HepG2 (cell line): ENCODE results near the gene MTX1. TPM values are rescaled to one million over a fixed set of nuclear protein-coding genes. Genes with fewer than 3 reads are reported as not detected.

Experiments
- ATAC-seq: fragments of 200-7000 bp; cut with Tn5 transposase; 3 replicates; pipeline ENCODE4 v1.9.1; 2020; ENCODE audit warnings: mild to moderate bottlenecking, moderate library complexity
- Bru-seq: library from RNA; stranded (reverse); fragments of 400-500 nt; gene quantifications from one replicate; lab custom pipeline; 2021; lab: Mats Ljungman, UMichigan
- BruChase-seq, 2 experiments: library from RNA; stranded (reverse); fragments of 400-500 nt; gene quantifications; one replicate each; lab custom pipeline; 2021; lab: Mats Ljungman, UMichigan
- BruUV-seq: library from RNA; stranded (reverse); fragments of 400-500 nt; replicated peaks from 2 replicates; lab custom pipeline; 2021; lab: Mats Ljungman, UMichigan
- CTCF ChIA-PET: fragments of 300-600 bp; formaldehyde crosslinking; extraction: SDS; loops from one replicate; lab custom pipeline; 2021; ENCODE audit warnings: low total read pairs, inconsistent platforms, low intra/inter-chr PET ratio; lab: Yijun Ruan, JAX
- POLR2A ChIA-PET: fragments of 350-600 bp; sonication (Branson Sonifier 250); formaldehyde crosslinking; loops from one replicate; lab custom pipeline; 2020; ENCODE audit warnings: antibody characterized with exemption, inconsistent platforms; lab: Yijun Ruan, JAX
- DNase-seq: peaks from one replicate; pipeline ENCODE4 v3.0.0-alpha.2; 2015; ENCODE audit warnings: low spot score
- FAIRE-seq: peaks from 3 replicates; lab custom pipeline; 2011; peaks lifted over from hg19 to GRCh38; lab: Jason Lieb, UNC
- H2AFZ ChIP-seq: one replicate; pipeline ENCODE4 v1.6.1; 2011; ENCODE audit warnings: low read length, inconsistent platforms
- H3K27ac ChIP-seq: fragments of 300-600 bp; 3 replicates; pipeline ENCODE4 v1.8.0; 2011; ENCODE audit warnings: mixed run types, mild to moderate bottlenecking, mixed read lengths, low read length, inconsistent platforms; ENCODE audit not compliant: insufficient read depth; ENCODE audit errors: extremely low read length
- H3K27me3 ChIP-seq, 2 experiments: fragments of 200-600 bp in 1 of 2; 2 replicates in 1 of 2; 3 replicates in 1 of 2; pipeline versions ENCODE4 v1.6.0 to v1.8.0; 2011; ENCODE audit warnings: low read length in 2 of 2, mild to moderate bottlenecking in 2 of 2, moderate library complexity in 2 of 2, inconsistent platforms in 1 of 2; ENCODE audit not compliant: insufficient read depth in 2 of 2, control insufficient read depth in 1 of 2
- H3K36me3 ChIP-seq, 2 experiments: fragments of 200-600 bp in 1 of 2; replicated peaks in 1 of 2; 2 replicates in 1 of 2; 3 replicates in 1 of 2; pipeline versions ENCODE4 v1.5.1 to v1.8.0; 2011; ENCODE audit warnings: low read length in 2 of 2, inconsistent platforms in 1 of 2; ENCODE audit not compliant: insufficient read depth in 2 of 2, control insufficient read depth in 1 of 2
- H3K4me1 ChIP-seq: 2 replicates; pipeline ENCODE4 v1.5.1; 2012; ENCODE audit warnings: low read length, inconsistent platforms; ENCODE audit not compliant: insufficient read depth
- H3K4me2 ChIP-seq: 2 replicates; pipeline ENCODE4 v1.6.0; 2011; ENCODE audit warnings: low read depth, low read length, inconsistent platforms
- H3K4me3 ChIP-seq, 3 experiments: fragments of 200-600 bp in 1 of 3; sonication (generic), shearing (Covaris generic) in 1 of 3; replicated peaks in 1 of 3; 2 replicates each; pipeline ENCODE4 v1.5.1; 2011 to 2016; ENCODE audit warnings: low read length in 3 of 3, inconsistent platforms in 2 of 3, low read depth in 2 of 3, mild to moderate bottlenecking in 2 of 3, control low read depth in 1 of 3, mixed read lengths in 1 of 3; ENCODE audit not compliant: insufficient read depth in 1 of 3
- H3K79me2 ChIP-seq: one replicate; pipeline ENCODE4 v1.6.1; 2011; ENCODE audit warnings: low read length, inconsistent platforms; ENCODE audit not compliant: insufficient read depth
- H3K9ac ChIP-seq: 2 replicates; pipeline ENCODE4 v1.6.0; 2011; ENCODE audit warnings: mild to moderate bottlenecking, low read depth, low read length, inconsistent platforms; ENCODE audit not compliant: insufficient read depth
- H3K9me3 ChIP-seq: 2 replicates; pipeline ENCODE4 v1.5.1; 2012; ENCODE audit warnings: mild to moderate bottlenecking, low read length
- H4K20me1 ChIP-seq: 2 replicates; pipeline ENCODE4 v1.6.0; 2011; ENCODE audit warnings: inconsistent platforms, mild to moderate bottlenecking, low read length, moderate library complexity; ENCODE audit not compliant: insufficient read depth
- ARHGAP35 ChIP-seq: sonication (generic); formaldehyde crosslinking; IDR thresholded peaks from 2 replicates; pipeline ENCODE4 v1.9.0; 2022; ENCODE audit warnings: mild to moderate bottlenecking, inconsistent platforms, moderate library complexity, missing genetic modification reagents, borderline replicate concordance
- CSRNP1 ChIP-seq: sonication (generic); formaldehyde crosslinking; IDR thresholded peaks from 2 replicates; pipeline ENCODE4 v1.8.1; 2023; ENCODE audit warnings: mild to moderate bottlenecking, missing genetic modification reagents
- MAZ ChIP-seq, 2 experiments: sonication (generic) in 1 of 2; formaldehyde crosslinking in 1 of 2; IDR thresholded peaks; 2 replicates each; pipeline versions ENCODE4 v1.5.0 to v1.6.1; 2012 to 2020; ENCODE audit warnings: low read depth in 2 of 2, mild to moderate bottlenecking in 2 of 2, borderline replicate concordance in 1 of 2, improper control_type of control experiment in 1 of 2, low read length in 1 of 2, missing genetic modification reagents in 1 of 2, moderate library complexity in 1 of 2
- SMC3 ChIP-seq: IDR thresholded peaks from 2 replicates; pipeline ENCODE4 v1.6.1; 2011; ENCODE audit warnings: low read length, improper control_type of control experiment
- ZNF510 ChIP-seq: sonication (generic); formaldehyde crosslinking; IDR thresholded peaks from 2 replicates; pipeline ENCODE4 v1.4.0; 2020; ENCODE audit warnings: low read depth, mild to moderate bottlenecking, missing genetic modification reagents
- ZNF577 ChIP-seq: sonication (generic); formaldehyde crosslinking; IDR thresholded peaks from 2 replicates; pipeline ENCODE4 v1.4.0; 2020; ENCODE audit warnings: mild to moderate bottlenecking, low read depth, missing genetic modification reagents, borderline replicate concordance
- ZXDC ChIP-seq: sonication (generic); formaldehyde crosslinking; IDR thresholded peaks from 2 replicates; pipeline ENCODE4 v1.5.0; 2020; ENCODE audit warnings: mild to moderate bottlenecking, missing genetic modification reagents
- WGBS: methylation state at CpG from one replicate; pipeline ENCODE4 v1.1.6; 2017; ENCODE audit warnings: low lambda C conversion rate; 5-methylcytosine and 5-hydroxymethylcytosine counted together
- in situ Hi-C: cut with HindIII; loops from 2 replicates; pipeline ENCODE4 v1.10.0; 2017; ENCODE audit warnings: low pct_unique_long_range_greater_than_20kb; ENCODE audit not compliant: extremely low pct_ligation_motif_present
- intact Hi-C: fragments of 100-400 bp; cut with micrococcal nuclease; formaldehyde crosslinking; loops from one replicate; pipeline ENCODE4 v1.10.0; 2022; ENCODE audit not compliant: unreplicated experiment
- long read RNA-seq, 2 experiments: library from RNA in 1 of 2; library from polyadenylated mRNA in 1 of 2; stranded (forward) in 1 of 2; unstranded in 1 of 2; transcript quantifications; one replicate each; pipeline ENCODE4 v2.0.0, GENCODE V29; 2019 to 2022
- polyA minus RNA-seq, 3 experiments: library from RNA; depleted of rRNA, polyadenylated mRNA; stranded (reverse); fragments of >200 nt; gene quantifications; 2 replicates each; pipeline ENCODE4 v1.2.3, GENCODE V29; 2011; ENCODE audit warnings: low replicate concordance in 1 of 3
- polyA plus RNA-seq, 8 experiments: library from polyadenylated mRNA; depleted of rRNA in 3 of 8; stranded (reverse) in 7 of 8; unstranded in 1 of 8; fragments of >200 nt; fragmentation: Illumina TruSeq in 4 of 8; extraction: Trizol in 4 of 8; gene quantifications; 2 replicates each; pipeline versions ENCODE4 v1.2.1 to v1.2.3, GENCODE V29; 2011 to 2016; ENCODE audit warnings: low read depth in 4 of 8, missing spikeins in 1 of 8, mixed read lengths in 1 of 8; ENCODE audit not compliant: insufficient read depth in 1 of 8
- total RNA-seq, 5 experiments: library from RNA; depleted of rRNA; stranded (reverse); fragments of >200 nt; fragmentation: Illumina TruSeq; extraction: Trizol; gene quantifications; 2 replicates each; pipeline ENCODE4 v1.2.3, GENCODE V29; 2016; ENCODE audit warnings: low read depth in 1 of 5

MTX1 gene
- total RNA-seq (2016; rRNA removed; fragmentation: Illumina TruSeq; extraction: Trizol) = 64.5 and 71.5 TPM in 2 replicates
- total RNA-seq (2016; cell fraction: cytosol; rRNA removed; fragmentation: Illumina TruSeq; extraction: Trizol; ENCODE audit: low read depth) = 20.6 and 22.4 TPM in 2 replicates
- 65.0 and 76.3 TPM in 2 replicates for total RNA-seq (2016; cell fraction: insoluble cytoplasmic fraction; rRNA removed; fragmentation: Illumina TruSeq; extraction: Trizol)
- total RNA-seq (2016; cell fraction: membrane; rRNA removed; fragmentation: Illumina TruSeq; extraction: Trizol) = 23.2 and 26.5 TPM in 2 replicates
- total RNA-seq (2016; cell fraction: nucleus; rRNA removed; fragmentation: Illumina TruSeq; extraction: Trizol) = 35.2 and 36.8 TPM in 2 replicates
- 72.6 and 85.1 TPM in 2 replicates for polyA plus RNA-seq (2011; rRNA removed)
- 61.1 and 90.3 TPM in 2 replicates for polyA plus RNA-seq (2011; cell fraction: cytosol; rRNA removed)
- polyA plus RNA-seq (2011; cell fraction: nucleus; rRNA removed) = 55.1 and 59.0 TPM in 2 replicates
- 37.3 and 38.1 TPM in 2 replicates for polyA plus RNA-seq (2012)
- 25.0 and 25.6 TPM in 2 replicates for polyA plus RNA-seq (2016; cell fraction: cytosol; fragmentation: Illumina TruSeq; extraction: Trizol; ENCODE audit: low read depth)
- 73.9 and 74.4 TPM in 2 replicates for polyA plus RNA-seq (2016; cell fraction: insoluble cytoplasmic fraction; fragmentation: Illumina TruSeq; extraction: Trizol; ENCODE audit: low read depth)
- polyA plus RNA-seq (2016; cell fraction: membrane; fragmentation: Illumina TruSeq; extraction: Trizol; ENCODE audit: low read depth) = 19.9 and 21.6 TPM in 2 replicates
- polyA plus RNA-seq (2016; cell fraction: nucleus; fragmentation: Illumina TruSeq; extraction: Trizol; ENCODE audit: insufficient read depth, low read depth) = 49.3 and 57.4 TPM in 2 replicates
- 129 and 176 TPM in 2 replicates for polyA minus RNA-seq (2011; rRNA and poly(A)+ RNA removed; ENCODE audit: low replicate concordance)
- 27.0 and 36.4 TPM in 2 replicates for polyA minus RNA-seq (2011; cell fraction: cytosol; rRNA and poly(A)+ RNA removed)
- polyA minus RNA-seq (2011; cell fraction: nucleus; rRNA and poly(A)+ RNA removed) = 23.9 and 27.6 TPM in 2 replicates
- percentile 71 among the genes with signal in this experiment for Bru-seq, nascent RNA
- percentile 70 among the genes with signal in this experiment for BruChase-seq, experiment 1, labeled RNA remaining after a 6-hour chase
- percentile 63 among the genes with signal in this experiment for BruChase-seq, experiment 2, labeled RNA remaining after a 2-hour chase
- long read RNA-seq, experiment 1, transcript MTX1-201 (7 exons, 1,441 nt) = minor isoform, 9 of 94 reads
- long read RNA-seq, experiment 1, transcript MTX1-202 (8 exons, 1,632 nt) = major isoform, 83 of 94 reads
- long read RNA-seq, experiment 1, partial matches to known transcripts = 1 of 94 reads
- long read RNA-seq, experiment 1, other reads (novel, unspliced or antisense) = 0 of 94 reads
- long read RNA-seq, experiment 2, transcript MTX1-201 (7 exons, 1,441 nt) = minor isoform, 5 of 126 reads
- long read RNA-seq, experiment 2, transcript MTX1-202 (8 exons, 1,632 nt) = major isoform, 95 of 126 reads
- long read RNA-seq, experiment 2, partial matches to known transcripts = 14 of 126 reads
- long read RNA-seq, experiment 2, other reads (novel, unspliced or antisense) = 12 of 126 reads

- Histone ChIP-seq H2AFZ (peak within 1 kb of the TSS; percentile 92), H4K20me1 (no peaks in the 10 kb centered on the region), H3K4me3 (peak within 1 kb of the TSS; percentile 96 to 99 (median 98)), H3K4me2 (peak within 1 kb of the TSS; percentile 100), H3K4me1 (peaks cover 29% of the 10 kb centered on the region), H3K27me3 (peaks cover 0 to 9% of the 10 kb centered on the region in 2 experiments; a peak in 1 of 5 replicates), H3K36me3 (peaks cover 3 to 5% of the 10 kb centered on the region in 2 experiments; a peak in 3 of 5 replicates), H3K9ac (peak within 1 kb of the TSS; percentile 100), H3K27ac (peak within 1 kb of the TSS; percentile 98), H3K79me2 (peaks cover 13% of the 10 kb centered on the region), H3K9me3 (no peaks in the 10 kb centered on the region)
- ATAC-seq (peak; percentile 86), DNase-seq (peak; percentile 78), FAIRE-seq (no peak)
- in situ Hi-C loops = loop anchor here (10.0 kb wide), 1 partner anchor 386 kb away; no protein-coding TSS in a partner anchor
- ChIA-PET POLR2A (interaction anchor here (0.7 to 3.5 kb wide), 7 partner anchors 15 to 99 kb away, joined by 3 to 19 read pairs (median 3); partner anchors contain the start of genes FDPS and SCAMP3), CTCF (interaction anchor here (2.4 kb wide), 1 partner anchor 383 kb away, joined by 13 read pairs; no protein-coding TSS in a partner anchor)
- intact Hi-C loops = loop anchor here (5.0 to 10.0 kb wide), 2 partner anchors 96 to 114 kb away; partner anchors contain the start of genes FDPS, PKLR and RUSC1
- BruUV-seq = no TSS peak
- 0% methylated on average over 11 of the region's 64 CpGs for WGBS
- TF ChIP-seq ZXDC (CRISPR knock-in tag) = no peak
- TF ChIP-seq SMC3 = no peak
- peak; percentile 36; the same call in 1 of the 2 replicates for TF ChIP-seq ARHGAP35 (CRISPR knock-in tag)
- 0 out of 2 replicates have a peak, but pooled peaks have one; percentile 31 for TF ChIP-seq MAZ (IDR thresholded peaks at IDR 0.05; ENCODE audit: borderline replicate concordance, low read depth, low read length)
- no peak; the same call in none of the 2 replicates for TF ChIP-seq MAZ (CRISPR knock-in tag; IDR thresholded peaks at IDR 0.05; ENCODE audit: low read depth)
- TF ChIP-seq ZNF510 (CRISPR knock-in tag) = no peak
- TF ChIP-seq CSRNP1 (CRISPR knock-in tag) = peak; percentile 30; the same call in 1 of the 2 replicates
- TF ChIP-seq ZNF577 (CRISPR knock-in tag) = no peak
Observed at GRCh38 chr1:155208541-155209311, at the start of gene MTX1. Gene MTX1 (plus strand): TSS chr1:155208695. CDS start chr1:155208805, 110 bp downstream.
